Osteocyte (in vitro differentiated cells): ENCODE results near the gene SUPT4H1. TPM values are rescaled to one million over a fixed set of nuclear protein-coding genes. Genes with fewer than 3 reads are reported as not detected.

Experiments used
- DNase-seq: peaks from one replicate; pipeline ENCODE4 v3.0.0; 2021; ENCODE audit warnings: mixed read lengths; ENCODE audit not compliant: unreplicated experiment; ENCODE audit errors: extremely low spot score
- H3K27ac Mint-ChIP-seq: one replicate; pipeline ENCODE4 v1.8.0; 2021; ENCODE audit warnings: mild to moderate bottlenecking, mixed read lengths; ENCODE audit not compliant: unreplicated experiment
- H3K27me3 Mint-ChIP-seq: one replicate; pipeline ENCODE4 v1.8.0; 2021; ENCODE audit warnings: mixed read lengths; ENCODE audit not compliant: unreplicated experiment
- H3K36me3 Mint-ChIP-seq: one replicate; pipeline ENCODE4 v1.8.0; 2021; ENCODE audit warnings: mixed read lengths; ENCODE audit not compliant: unreplicated experiment
- H3K4me1 Mint-ChIP-seq: one replicate; pipeline ENCODE4 v1.8.0; 2021; ENCODE audit warnings: mixed read lengths; ENCODE audit not compliant: unreplicated experiment
- H3K4me3 Mint-ChIP-seq: one replicate; pipeline ENCODE4 v1.8.0; 2021; ENCODE audit warnings: mild to moderate bottlenecking, moderate library complexity, mixed read lengths; ENCODE audit not compliant: unreplicated experiment
- H3K9me3 Mint-ChIP-seq: one replicate; pipeline ENCODE4 v1.8.0; 2021; ENCODE audit warnings: mixed read lengths; ENCODE audit not compliant: unreplicated experiment
- total RNA-seq: library from RNA; stranded (reverse); gene quantifications from 2 replicates; pipeline ENCODE4 v1.2.1, GENCODE V29; 2021
- TF ChIP-seq, protein P1 (sequence below): fragments of 200-600 bp; sonication (generic); IDR thresholded peaks from 2 replicates; pipeline ENCODE4 v1.5.0; 2021; ENCODE audit warnings: antibody characterized with exemption, mild to moderate bottlenecking, moderate library complexity

Gene SUPT4H1
- total RNA-seq, 1 donor from 2014 or later: 77.0 TPM

DNA sequence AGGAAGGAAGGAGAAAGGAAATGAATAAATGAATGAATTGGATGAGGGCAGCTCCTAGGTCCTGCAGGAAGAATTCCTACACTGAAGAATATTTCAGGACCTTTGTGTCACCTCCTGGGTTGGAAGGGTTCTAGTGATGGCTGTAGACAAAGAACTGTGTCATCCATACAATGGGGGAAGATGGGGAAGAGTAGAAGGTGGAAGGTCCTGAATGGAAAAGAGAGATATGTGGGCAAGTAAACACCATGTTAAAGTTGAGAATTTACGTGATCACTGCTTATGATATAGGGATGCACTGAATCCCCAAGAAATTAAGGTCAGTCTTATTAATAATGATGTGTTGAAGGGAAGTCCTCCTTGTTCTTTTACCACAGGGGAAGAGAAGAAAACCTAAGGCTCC lies 4.2 kb upstream of the SUPT4H1 start:
- H3K4me3 Mint-ChIP-seq: no peak overlapping the region
- H3K9me3 Mint-ChIP-seq: no peaks in the 10 kb centered on the region
- no peak overlapping the region for H3K27ac Mint-ChIP-seq
- DNase-seq: no peak
- H3K36me3 Mint-ChIP-seq: peaks cover 5% of the 10 kb centered on the region
- TF ChIP-seq, protein P1, sequence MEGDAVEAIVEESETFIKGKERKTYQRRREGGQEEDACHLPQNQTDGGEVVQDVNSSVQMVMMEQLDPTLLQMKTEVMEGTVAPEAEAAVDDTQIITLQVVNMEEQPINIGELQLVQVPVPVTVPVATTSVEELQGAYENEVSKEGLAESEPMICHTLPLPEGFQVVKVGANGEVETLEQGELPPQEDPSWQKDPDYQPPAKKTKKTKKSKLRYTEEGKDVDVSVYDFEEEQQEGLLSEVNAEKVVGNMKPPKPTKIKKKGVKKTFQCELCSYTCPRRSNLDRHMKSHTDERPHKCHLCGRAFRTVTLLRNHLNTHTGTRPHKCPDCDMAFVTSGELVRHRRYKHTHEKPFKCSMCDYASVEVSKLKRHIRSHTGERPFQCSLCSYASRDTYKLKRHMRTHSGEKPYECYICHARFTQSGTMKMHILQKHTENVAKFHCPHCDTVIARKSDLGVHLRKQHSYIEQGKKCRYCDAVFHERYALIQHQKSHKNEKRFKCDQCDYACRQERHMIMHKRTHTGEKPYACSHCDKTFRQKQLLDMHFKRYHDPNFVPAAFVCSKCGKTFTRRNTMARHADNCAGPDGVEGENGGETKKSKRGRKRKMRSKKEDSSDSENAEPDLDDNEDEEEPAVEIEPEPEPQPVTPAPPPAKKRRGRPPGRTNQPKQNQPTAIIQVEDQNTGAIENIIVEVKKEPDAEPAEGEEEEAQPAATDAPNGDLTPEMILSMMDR: no peak
- no peaks in the 10 kb centered on the region for H3K27me3 Mint-ChIP-seq
- H3K4me1 Mint-ChIP-seq: peaks cover 17% of the 10 kb centered on the region

DNA sequence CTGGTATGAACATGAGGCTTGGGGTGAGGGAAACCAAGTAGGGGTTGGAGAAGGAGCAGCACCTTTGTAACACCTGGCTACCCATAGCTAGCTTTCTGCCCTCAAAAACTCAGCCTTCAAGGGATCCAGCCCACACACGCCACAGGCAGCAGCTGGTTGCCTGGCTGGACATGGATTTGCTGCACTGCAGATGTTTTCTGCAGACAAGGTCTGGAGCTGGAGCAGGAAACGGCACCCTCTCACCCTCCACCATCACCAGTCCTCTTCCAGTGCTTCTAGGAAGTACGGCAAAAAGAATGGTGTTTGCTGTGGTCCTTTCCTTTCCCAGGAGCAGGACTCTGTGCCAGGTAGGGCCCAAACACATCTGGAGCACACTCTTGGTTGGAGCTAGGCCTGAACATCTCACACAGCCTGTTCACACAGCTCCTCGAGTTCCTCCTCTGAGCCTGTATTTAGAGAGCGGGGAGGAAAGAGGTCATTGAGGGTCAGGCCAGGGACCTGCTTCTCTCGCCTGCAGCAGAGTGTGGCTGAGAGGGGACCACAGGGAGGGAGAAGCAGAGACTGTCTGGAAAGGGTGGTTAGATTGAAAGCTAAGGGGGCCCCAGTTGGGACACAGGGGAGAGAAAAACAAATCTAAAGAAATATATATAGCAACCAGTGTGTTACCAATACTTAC lies 2.7 kb upstream of the SUPT4H1 start:
- TF ChIP-seq, protein P1: no peak
- Mint-ChIP-seq H3K4me1 (peaks cover 23% of the 10 kb centered on the region), H3K4me3 (no peak overlapping the region), H3K9me3 (no peaks in the 10 kb centered on the region), H3K27ac (no peak overlapping the region), H3K36me3 (peaks cover 9% of the 10 kb centered on the region), H3K27me3 (no peaks in the 10 kb centered on the region)
- no peak for DNase-seq

DNA sequence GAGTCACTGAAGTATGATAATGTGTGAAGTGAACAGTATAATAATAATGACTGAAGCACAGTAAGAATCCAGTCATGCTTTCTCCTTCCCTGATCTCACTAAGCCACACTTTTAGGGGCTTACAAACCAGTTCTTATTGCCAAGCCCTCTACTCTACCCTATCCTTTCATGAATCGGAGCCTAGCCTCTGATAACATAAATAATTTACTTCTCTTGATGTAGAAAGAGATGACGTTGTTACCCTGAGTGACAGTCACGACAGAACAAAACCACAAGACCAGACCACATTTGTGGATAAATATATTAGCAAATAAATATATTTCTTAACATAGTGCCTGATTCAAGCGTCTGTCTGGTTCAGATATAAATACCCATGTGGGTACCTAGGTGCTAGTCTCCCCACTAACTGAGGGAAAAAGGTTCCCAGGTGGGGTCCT lies 1.4 kb upstream of the SUPT4H1 start:
- Mint-ChIP-seq H3K27ac (peak overlapping the region; percentile 86), H3K4me1 (peaks cover 24% of the 10 kb centered on the region), H3K9me3 (no peaks in the 10 kb centered on the region), H3K4me3 (peak overlapping the region; percentile 100), H3K27me3 (no peaks in the 10 kb centered on the region), H3K36me3 (peaks cover 20% of the 10 kb centered on the region)
- TF ChIP-seq, protein P1: no peak
- no peak for DNase-seq

DNA sequence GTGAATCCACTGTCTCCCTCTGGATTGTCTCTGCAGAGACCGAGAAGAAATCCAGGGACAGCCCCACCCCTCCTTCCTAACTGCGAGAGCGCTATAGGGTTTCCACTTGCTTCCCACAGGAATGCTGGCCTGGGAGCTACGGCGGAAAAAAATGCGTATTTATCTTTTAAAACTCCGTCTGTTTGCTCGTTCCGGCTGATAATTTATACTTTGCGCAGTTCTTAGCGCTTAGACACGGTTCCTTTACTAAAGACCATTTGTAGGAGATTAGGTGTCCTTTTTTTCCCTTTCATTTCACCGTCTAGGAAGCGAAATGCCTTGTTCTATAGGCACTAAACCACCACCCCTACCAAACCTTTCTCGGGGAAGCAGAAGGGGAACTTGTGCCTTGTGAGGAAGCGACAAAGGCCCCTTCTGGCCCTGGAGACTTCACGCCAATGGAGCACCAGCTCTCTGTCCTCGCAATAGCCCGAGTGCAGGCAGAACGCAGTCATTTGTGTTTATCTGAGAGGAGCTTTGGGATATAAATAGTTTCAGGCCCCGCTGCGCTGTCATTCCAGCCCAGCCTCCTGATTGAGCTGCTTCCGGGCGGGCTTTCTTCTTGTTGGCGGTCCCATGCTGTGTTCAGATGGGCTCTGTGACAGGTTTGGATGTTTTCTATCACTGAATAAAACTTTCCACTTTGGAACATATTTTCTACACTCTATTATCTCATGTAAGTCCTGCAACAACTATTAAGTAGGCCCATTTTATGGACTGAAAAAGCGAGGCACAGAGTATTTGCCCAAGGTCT lies 791 bp upstream of the SUPT4H1 start:
- Mint-ChIP-seq H3K9me3 (no peaks in the 10 kb centered on the region), H3K27me3 (no peaks in the 10 kb centered on the region), H3K27ac (peak overlapping the region; percentile 86), H3K4me3 (peak overlapping the region; percentile 100), H3K36me3 (peaks cover 24% of the 10 kb centered on the region), H3K4me1 (peaks cover 24% of the 10 kb centered on the region)
- DNase-seq: no peak
- TF ChIP-seq, protein P1: no peak

DNA sequence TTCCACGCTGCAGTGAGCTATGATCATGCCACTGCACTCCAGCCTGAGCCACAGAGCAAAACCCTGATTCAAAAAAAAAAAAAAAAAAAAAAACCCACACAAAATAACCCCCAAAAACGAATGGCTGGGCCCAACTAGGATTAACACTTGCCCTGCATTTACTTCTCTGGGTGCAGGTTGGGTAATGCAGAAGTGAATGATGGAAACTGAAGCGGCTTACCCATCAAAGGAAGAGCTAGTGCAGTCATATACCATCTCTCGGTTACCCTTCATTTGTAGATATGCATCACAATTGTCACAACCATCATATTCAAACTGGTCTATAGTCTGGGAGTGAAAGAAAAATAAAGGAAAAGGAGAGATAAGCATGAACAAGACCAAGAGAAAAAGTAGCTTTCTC lies 819 bp downstream of the SUPT4H1 start:
- peak overlapping the region; percentile 100 for H3K4me3 Mint-ChIP-seq
- no peak for DNase-seq
- TF ChIP-seq, protein P1: no peak
- peak overlapping the region; percentile 97 for H3K27ac Mint-ChIP-seq
- peaks cover 39% of the 10 kb centered on the region for H3K36me3 Mint-ChIP-seq
- peaks cover 24% of the 10 kb centered on the region for H3K4me1 Mint-ChIP-seq
- no peaks in the 10 kb centered on the region for H3K27me3 Mint-ChIP-seq
- no peaks in the 10 kb centered on the region for H3K9me3 Mint-ChIP-seq
